ENCODE measurements around the gene RHCG. TPM values are rescaled to one million over a fixed set of nuclear protein-coding genes. Genes with fewer than 3 reads are reported as not detected.

The RHCG gene
- polyA plus RNA-seq, 1 of the 3 experiments (the other 2 are of a cell fraction) = not detected

DNA sequence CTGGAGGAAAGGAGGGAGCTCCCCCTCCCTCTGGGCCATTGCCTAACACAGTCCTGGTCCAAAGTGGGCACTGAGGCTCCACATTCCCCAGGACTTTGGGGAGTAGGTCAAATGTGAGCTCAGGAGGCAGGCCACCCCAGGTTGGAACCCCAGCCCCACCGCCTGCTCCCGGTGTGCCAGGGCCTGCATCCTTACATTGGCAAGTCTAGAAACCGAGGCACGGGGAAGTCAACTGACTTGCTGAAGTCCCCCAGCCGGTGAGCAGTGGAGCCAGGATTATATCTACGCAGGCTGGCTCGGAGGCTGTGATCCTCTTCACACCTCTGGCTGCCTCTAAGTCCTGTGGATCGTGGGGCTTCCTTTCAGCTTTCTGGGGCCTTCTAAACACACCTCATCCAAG, 48.7 kb downstream of the RHCG start:
- H3K27ac ChIP-seq (ENCODE audit: low read depth in 2 of 2, low read length in 1 of 2) = no peak overlapping the region
- no peak overlapping the region for H3K9ac ChIP-seq
- H3K4me3 ChIP-seq (ENCODE audit: low read depth in 2 of 2, low read length in 1 of 2) = no peak overlapping the region
- H3K4me2 ChIP-seq = no peak overlapping the region
- WGBS (ENCODE audit: low lambda C conversion rate) = no CpG with 5 or more reads among the region's 8 CpGs
- no peaks in the 10 kb centered on the region for H3K9me2 ChIP-seq
- ChIA-PET POLR2A (no interaction called here), CTCF (interaction anchor here (0.9 to 18.5 kb wide), 8 partner anchors 8 to 92 kb away, joined by 3 to 446 read pairs (median 3); no protein-coding TSS in a partner anchor)
- no peaks in the 10 kb centered on the region for H4K20me1 ChIP-seq (ENCODE audit: insufficient read depth)
- H2AFZ ChIP-seq (ENCODE audit: low read depth) = no peak overlapping the region
- H3K36me3 ChIP-seq (replicated peaks in 1 of 2; ENCODE audit: control insufficient read depth in 1 of 2, insufficient read depth in 2 of 2, low read length in 1 of 2) = no peaks in the 10 kb centered on the region
- TF ChIP-seq, protein P1, sequence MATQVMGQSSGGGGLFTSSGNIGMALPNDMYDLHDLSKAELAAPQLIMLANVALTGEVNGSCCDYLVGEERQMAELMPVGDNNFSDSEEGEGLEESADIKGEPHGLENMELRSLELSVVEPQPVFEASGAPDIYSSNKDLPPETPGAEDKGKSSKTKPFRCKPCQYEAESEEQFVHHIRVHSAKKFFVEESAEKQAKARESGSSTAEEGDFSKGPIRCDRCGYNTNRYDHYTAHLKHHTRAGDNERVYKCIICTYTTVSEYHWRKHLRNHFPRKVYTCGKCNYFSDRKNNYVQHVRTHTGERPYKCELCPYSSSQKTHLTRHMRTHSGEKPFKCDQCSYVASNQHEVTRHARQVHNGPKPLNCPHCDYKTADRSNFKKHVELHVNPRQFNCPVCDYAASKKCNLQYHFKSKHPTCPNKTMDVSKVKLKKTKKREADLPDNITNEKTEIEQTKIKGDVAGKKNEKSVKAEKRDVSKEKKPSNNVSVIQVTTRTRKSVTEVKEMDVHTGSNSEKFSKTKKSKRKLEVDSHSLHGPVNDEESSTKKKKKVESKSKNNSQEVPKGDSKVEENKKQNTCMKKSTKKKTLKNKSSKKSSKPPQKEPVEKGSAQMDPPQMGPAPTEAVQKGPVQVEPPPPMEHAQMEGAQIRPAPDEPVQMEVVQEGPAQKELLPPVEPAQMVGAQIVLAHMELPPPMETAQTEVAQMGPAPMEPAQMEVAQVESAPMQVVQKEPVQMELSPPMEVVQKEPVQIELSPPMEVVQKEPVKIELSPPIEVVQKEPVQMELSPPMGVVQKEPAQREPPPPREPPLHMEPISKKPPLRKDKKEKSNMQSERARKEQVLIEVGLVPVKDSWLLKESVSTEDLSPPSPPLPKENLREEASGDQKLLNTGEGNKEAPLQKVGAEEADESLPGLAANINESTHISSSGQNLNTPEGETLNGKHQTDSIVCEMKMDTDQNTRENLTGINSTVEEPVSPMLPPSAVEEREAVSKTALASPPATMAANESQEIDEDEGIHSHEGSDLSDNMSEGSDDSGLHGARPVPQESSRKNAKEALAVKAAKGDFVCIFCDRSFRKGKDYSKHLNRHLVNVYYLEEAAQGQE (IDR thresholded peaks at IDR 0.05; ENCODE audit: low read depth, low read length) = no peak
- TF ChIP-seq, protein P2, sequence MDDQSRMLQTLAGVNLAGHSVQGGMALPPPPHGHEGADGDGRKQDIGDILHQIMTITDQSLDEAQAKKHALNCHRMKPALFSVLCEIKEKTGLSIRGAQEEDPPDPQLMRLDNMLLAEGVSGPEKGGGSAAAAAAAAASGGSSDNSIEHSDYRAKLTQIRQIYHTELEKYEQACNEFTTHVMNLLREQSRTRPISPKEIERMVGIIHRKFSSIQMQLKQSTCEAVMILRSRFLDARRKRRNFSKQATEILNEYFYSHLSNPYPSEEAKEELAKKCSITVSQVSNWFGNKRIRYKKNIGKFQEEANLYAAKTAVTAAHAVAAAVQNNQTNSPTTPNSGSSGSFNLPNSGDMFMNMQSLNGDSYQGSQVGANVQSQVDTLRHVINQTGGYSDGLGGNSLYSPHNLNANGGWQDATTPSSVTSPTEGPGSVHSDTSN (IDR thresholded peaks at IDR 0.05) = no peak
- TF ChIP-seq TEAD4 (IDR thresholded peaks at IDR 0.05; ENCODE audit: borderline replicate concordance, insufficient read depth) = no peak
- TF ChIP-seq, protein P3, sequence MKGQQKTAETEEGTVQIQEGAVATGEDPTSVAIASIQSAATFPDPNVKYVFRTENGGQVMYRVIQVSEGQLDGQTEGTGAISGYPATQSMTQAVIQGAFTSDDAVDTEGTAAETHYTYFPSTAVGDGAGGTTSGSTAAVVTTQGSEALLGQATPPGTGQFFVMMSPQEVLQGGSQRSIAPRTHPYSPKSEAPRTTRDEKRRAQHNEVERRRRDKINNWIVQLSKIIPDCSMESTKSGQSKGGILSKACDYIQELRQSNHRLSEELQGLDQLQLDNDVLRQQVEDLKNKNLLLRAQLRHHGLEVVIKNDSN (IDR thresholded peaks at IDR 0.05; ENCODE audit: borderline replicate concordance, low read depth) = no peak
- TF ChIP-seq NFIC (IDR thresholded peaks at IDR 0.05; ENCODE audit: borderline replicate concordance) = no peak
- TF ChIP-seq, protein P4, sequence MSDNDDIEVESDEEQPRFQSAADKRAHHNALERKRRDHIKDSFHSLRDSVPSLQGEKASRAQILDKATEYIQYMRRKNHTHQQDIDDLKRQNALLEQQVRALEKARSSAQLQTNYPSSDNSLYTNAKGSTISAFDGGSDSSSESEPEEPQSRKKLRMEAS (IDR thresholded peaks at IDR 0.05; ENCODE audit: low read depth) = no peak
- TF ChIP-seq CHD2 (IDR thresholded peaks at IDR 0.05; ENCODE audit: low read length, partially characterized antibody) = no peak
- no peak for TF ChIP-seq YY1 (IDR thresholded peaks at IDR 0.05; ENCODE audit: low read depth)
- no peak for TF ChIP-seq ELF1 (IDR thresholded peaks at IDR 0.05)
- TF ChIP-seq, protein P5, sequence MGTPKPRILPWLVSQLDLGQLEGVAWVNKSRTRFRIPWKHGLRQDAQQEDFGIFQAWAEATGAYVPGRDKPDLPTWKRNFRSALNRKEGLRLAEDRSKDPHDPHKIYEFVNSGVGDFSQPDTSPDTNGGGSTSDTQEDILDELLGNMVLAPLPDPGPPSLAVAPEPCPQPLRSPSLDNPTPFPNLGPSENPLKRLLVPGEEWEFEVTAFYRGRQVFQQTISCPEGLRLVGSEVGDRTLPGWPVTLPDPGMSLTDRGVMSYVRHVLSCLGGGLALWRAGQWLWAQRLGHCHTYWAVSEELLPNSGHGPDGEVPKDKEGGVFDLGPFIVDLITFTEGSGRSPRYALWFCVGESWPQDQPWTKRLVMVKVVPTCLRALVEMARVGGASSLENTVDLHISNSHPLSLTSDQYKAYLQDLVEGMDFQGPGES (IDR thresholded peaks at IDR 0.05; ENCODE audit: low read depth, low read length) = no peak
- TF ChIP-seq MEF2A (IDR thresholded peaks at IDR 0.05; ENCODE audit: borderline replicate concordance, low read depth) = no peak
- no peak for TF ChIP-seq NRF1 (IDR thresholded peaks at IDR 0.05; ENCODE audit: low read depth, low read length)
- peaks cover 9 to 82% of the 10 kb centered on the region in 2 experiments; a peak in 3 of 4 replicates for H3K4me1 ChIP-seq (ENCODE audit: control insufficient read depth in 1 of 2, insufficient read depth in 2 of 2, low read depth in 1 of 2, low read length in 1 of 2)
- no peak for DNase-seq
- H3K9me3 ChIP-seq = no peaks in the 10 kb centered on the region
- no peaks in the 10 kb centered on the region for H3F3A ChIP-seq (replicated peaks; ENCODE audit: insufficient read depth)
- H3K27me3 ChIP-seq (ENCODE audit: insufficient read depth) = no peaks in the 10 kb centered on the region
- H3K79me2 ChIP-seq (ENCODE audit: insufficient read depth) = no peaks in the 10 kb centered on the region

All from SK-N-SH (cell line).